ENCODE measurements around the gene PLEKHG4B. TPM values are rescaled to one million over a fixed set of nuclear protein-coding genes. Genes with fewer than 3 reads are reported as not detected.
A peak's percentile ranks its signal among the peaks of the same experiment; 100 is the strongest.

Gene PLEKHG4B
- total RNA-seq, 1 donor from 2014 or later: not detected

DNA sequence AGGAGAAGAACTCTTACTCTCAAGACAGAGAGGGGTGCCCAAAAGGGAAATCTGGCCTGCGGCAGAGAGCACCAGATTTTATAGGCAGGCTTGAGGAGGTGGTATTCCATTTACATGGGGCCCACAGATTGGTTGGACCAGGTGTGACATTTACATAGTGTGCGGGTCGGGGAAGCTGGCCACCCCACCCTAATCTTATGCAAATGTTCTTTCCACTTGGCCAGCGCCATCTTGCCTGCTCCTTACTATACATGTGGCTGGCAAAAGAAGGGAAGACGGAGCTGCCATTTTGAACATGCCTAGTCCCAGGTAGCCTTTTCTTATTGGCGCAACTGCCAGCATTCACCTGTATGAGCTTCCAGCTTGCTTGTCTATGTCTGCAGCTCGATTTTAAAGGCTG lies 34.8 kb downstream of the PLEKHG4B start:
- TF ChIP-seq, protein P1, sequence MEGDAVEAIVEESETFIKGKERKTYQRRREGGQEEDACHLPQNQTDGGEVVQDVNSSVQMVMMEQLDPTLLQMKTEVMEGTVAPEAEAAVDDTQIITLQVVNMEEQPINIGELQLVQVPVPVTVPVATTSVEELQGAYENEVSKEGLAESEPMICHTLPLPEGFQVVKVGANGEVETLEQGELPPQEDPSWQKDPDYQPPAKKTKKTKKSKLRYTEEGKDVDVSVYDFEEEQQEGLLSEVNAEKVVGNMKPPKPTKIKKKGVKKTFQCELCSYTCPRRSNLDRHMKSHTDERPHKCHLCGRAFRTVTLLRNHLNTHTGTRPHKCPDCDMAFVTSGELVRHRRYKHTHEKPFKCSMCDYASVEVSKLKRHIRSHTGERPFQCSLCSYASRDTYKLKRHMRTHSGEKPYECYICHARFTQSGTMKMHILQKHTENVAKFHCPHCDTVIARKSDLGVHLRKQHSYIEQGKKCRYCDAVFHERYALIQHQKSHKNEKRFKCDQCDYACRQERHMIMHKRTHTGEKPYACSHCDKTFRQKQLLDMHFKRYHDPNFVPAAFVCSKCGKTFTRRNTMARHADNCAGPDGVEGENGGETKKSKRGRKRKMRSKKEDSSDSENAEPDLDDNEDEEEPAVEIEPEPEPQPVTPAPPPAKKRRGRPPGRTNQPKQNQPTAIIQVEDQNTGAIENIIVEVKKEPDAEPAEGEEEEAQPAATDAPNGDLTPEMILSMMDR (IDR thresholded peaks at IDR 0.05; ENCODE audit: insufficient read depth, low read length, severe bottlenecking): no peak
- no peak for DNase-seq (ENCODE audit: low read depth)
- Histone ChIP-seq H3K27me3 (ENCODE audit: control insufficient read depth, insufficient read depth, low read length) (no peaks in the 10 kb centered on the region), H3K4me3 (ENCODE audit: low read depth, low read length) (no peak overlapping the region), H3K36me3 (ENCODE audit: control insufficient read depth, insufficient read depth, low read length) (no peaks in the 10 kb centered on the region)
- FAIRE-seq: no peak

DNA sequence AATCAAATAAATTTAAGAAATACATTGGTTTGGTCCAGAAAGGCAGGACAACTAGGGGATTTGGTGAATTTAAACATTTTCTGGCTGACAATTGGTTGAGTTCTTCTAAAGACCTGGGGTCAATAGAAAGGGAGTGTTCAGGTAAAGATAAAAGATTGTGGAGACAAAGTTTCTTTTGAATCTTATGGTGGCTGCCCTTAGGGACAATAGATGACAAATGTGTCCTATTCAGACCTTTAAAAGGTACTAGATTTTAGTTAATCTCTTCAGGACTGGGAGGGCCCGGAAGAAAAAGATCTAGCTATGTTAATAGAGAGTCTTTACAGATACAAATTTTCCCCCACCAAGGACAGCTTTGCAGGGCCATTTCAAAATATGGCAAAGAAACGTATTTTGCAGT lies 35.9 kb downstream of the PLEKHG4B start:
- TF ChIP-seq, protein P1 (IDR thresholded peaks at IDR 0.05; ENCODE audit: insufficient read depth, low read length, severe bottlenecking): no peak
- Histone ChIP-seq H3K4me3 (ENCODE audit: low read depth, low read length) (no peak overlapping the region), H3K36me3 (ENCODE audit: control insufficient read depth, insufficient read depth, low read length) (no peaks in the 10 kb centered on the region), H3K27me3 (ENCODE audit: control insufficient read depth, insufficient read depth, low read length) (no peaks in the 10 kb centered on the region)
- FAIRE-seq (no peak), DNase-seq (ENCODE audit: low read depth) (no peak)

DNA sequence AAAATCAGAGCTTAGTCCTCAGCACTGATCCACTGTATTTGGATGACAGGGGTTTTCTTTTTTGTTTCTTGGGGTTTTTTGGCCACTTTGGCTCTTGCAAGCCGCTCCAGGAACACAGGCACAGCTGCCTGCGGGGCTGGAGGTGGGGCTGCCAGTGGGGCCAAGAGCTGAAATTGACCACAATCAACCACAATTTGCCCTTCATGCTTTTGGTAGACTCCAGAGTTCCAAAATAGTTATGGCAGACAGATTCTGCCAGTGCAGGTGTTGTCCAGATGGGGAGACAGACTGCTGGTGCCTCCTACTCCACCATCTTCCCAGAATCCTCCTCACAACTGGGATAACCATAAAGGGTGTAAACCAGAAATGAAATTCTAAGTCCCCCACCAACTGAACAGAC lies 36.5 kb downstream of the PLEKHG4B start:
- TF ChIP-seq, protein P1 (IDR thresholded peaks at IDR 0.05; ENCODE audit: insufficient read depth, low read length, severe bottlenecking): no peak
- Histone ChIP-seq H3K4me3 (ENCODE audit: low read depth, low read length) (no peak overlapping the region), H3K27me3 (ENCODE audit: control insufficient read depth, insufficient read depth, low read length) (no peaks in the 10 kb centered on the region), H3K36me3 (ENCODE audit: control insufficient read depth, insufficient read depth, low read length) (no peaks in the 10 kb centered on the region)
- FAIRE-seq (no peak), DNase-seq (ENCODE audit: low read depth) (no peak)

DNA sequence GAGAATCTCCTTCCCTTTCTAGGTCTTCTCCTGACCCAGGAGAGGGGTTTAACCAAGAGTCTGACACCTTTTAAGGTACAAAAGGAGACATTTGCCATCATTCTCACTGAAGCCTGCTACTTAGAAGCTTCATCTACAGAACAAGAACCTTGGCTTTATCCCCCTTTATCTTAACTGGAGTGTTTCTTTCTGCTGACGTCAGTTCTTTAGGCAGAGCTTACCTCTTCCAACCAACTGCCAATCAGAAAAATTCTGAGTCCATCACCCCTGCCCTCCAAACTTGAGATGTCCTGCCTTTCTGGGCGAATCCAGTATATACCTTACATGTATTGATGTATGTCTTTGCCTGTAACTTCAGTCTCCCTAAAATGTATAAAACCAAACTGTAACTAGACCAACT lies 37.2 kb downstream of the PLEKHG4B start:
- FAIRE-seq (no peak), DNase-seq (ENCODE audit: low read depth) (no peak)
- no peaks in the 10 kb centered on the region for H3K27me3 ChIP-seq (ENCODE audit: control insufficient read depth, insufficient read depth, low read length)
- TF ChIP-seq, protein P1 (IDR thresholded peaks at IDR 0.05; ENCODE audit: insufficient read depth, low read length, severe bottlenecking): no peak
- H3K4me3 ChIP-seq (ENCODE audit: low read depth, low read length): no peak overlapping the region
- no peaks in the 10 kb centered on the region for H3K36me3 ChIP-seq (ENCODE audit: control insufficient read depth, insufficient read depth, low read length)

DNA sequence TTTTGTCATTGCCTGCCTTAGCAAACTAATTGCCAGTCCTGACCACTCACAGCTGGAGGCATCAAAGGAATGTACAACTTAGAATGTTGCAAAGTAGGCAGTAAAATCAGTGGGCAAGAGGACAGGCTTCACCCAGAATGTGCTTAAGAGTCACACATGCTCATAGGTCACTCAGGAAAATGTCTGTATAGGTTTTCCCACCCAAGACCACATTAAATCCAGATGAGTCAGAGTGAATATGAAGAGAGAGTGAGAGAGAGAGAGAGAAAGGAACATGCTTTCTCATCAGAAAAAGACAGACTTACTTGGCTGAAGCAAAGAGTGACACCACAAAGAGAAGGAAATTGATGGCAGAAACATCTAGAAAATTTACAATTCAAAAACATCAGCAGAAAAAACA lies 37.9 kb downstream of the PLEKHG4B start:
- Histone ChIP-seq H3K4me3 (ENCODE audit: low read depth, low read length) (no peak overlapping the region), H3K36me3 (ENCODE audit: control insufficient read depth, insufficient read depth, low read length) (no peaks in the 10 kb centered on the region), H3K27me3 (ENCODE audit: control insufficient read depth, insufficient read depth, low read length) (no peaks in the 10 kb centered on the region)
- FAIRE-seq: no peak
- TF ChIP-seq, protein P1 (IDR thresholded peaks at IDR 0.05; ENCODE audit: insufficient read depth, low read length, severe bottlenecking): no peak
- peak; percentile 21 for DNase-seq (ENCODE audit: low read depth)

DNA sequence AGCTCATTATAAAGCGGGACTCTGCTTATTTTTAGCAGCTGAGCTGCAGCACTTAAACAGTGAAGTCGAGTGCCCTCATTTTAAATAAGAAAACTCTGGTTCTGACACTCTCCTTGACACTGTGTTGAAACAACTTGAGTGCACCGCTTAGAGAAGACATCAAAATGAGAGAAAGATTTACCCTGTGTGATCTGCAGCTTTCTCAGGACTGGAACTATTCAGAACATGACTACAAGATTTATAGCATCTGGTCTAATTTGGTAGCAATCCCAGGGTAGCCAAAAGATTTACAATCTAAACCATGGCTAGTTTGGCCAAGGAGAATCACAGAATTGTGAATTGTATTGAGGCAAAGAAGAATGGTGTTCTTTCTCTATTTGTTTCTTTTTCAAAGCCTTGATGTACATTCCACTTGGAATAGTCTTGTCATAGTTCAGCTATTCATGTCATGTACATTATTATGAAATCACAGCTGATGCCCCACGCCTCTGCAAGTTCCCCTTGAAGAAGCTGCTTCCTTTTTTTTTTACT lies 38.7 kb downstream of the PLEKHG4B start:
- TF ChIP-seq, protein P1 (IDR thresholded peaks at IDR 0.05; ENCODE audit: insufficient read depth, low read length, severe bottlenecking): no peak
- DNase-seq (ENCODE audit: low read depth): peak; percentile 10
- Histone ChIP-seq H3K4me3 (ENCODE audit: low read depth, low read length) (no peak overlapping the region), H3K27me3 (ENCODE audit: control insufficient read depth, insufficient read depth, low read length) (no peaks in the 10 kb centered on the region), H3K36me3 (ENCODE audit: control insufficient read depth, insufficient read depth, low read length) (no peaks in the 10 kb centered on the region)
- no peak for FAIRE-seq
